Endothelial cell (in vitro differentiated cells): ENCODE results near the gene SLC25A39. TPM values are rescaled to one million over a fixed set of nuclear protein-coding genes. Genes with fewer than 3 reads are reported as not detected.

Source experiments
- DNase-seq: peaks from one replicate; pipeline ENCODE4 v3.0.0; 2021; ENCODE audit warnings: low spot score
- H3K27ac Mint-ChIP-seq: one replicate; pipeline ENCODE4 v1.8.0; 2021; ENCODE audit warnings: mixed read lengths, inconsistent platforms; ENCODE audit not compliant: unreplicated experiment
- H3K27me3 Mint-ChIP-seq: one replicate; pipeline ENCODE4 v1.8.0; 2021; ENCODE audit warnings: mild to moderate bottlenecking, moderate library complexity, mixed read lengths, inconsistent platforms; ENCODE audit not compliant: unreplicated experiment
- H3K36me3 Mint-ChIP-seq: one replicate; pipeline ENCODE4 v1.8.0; 2021; ENCODE audit warnings: mild to moderate bottlenecking, low read depth, mixed read lengths, inconsistent platforms; ENCODE audit not compliant: unreplicated experiment
- H3K4me1 Mint-ChIP-seq: one replicate; pipeline ENCODE4 v1.8.0; 2021; ENCODE audit warnings: mild to moderate bottlenecking, mixed read lengths, inconsistent platforms; ENCODE audit not compliant: unreplicated experiment
- H3K4me3 Mint-ChIP-seq: one replicate; pipeline ENCODE4 v1.8.0; 2021; ENCODE audit warnings: mild to moderate bottlenecking, mixed read lengths, inconsistent platforms; ENCODE audit not compliant: unreplicated experiment
- H3K9me3 Mint-ChIP-seq: one replicate; pipeline ENCODE4 v1.8.0; 2021; ENCODE audit warnings: mixed read lengths, inconsistent platforms; ENCODE audit not compliant: unreplicated experiment
- total RNA-seq: library from RNA; stranded (reverse); fragmentation: NEBNext Ultra II Directional; extraction: Animal tissue kit (Norgen Biotek cat#: 25700); gene quantifications from one replicate; pipeline ENCODE4 v1.2.1, GENCODE V29; 2021; ENCODE audit not compliant: unreplicated experiment
- TF ChIP-seq, protein P1 (sequence below): fragments of 200-600 bp; sonication (generic); IDR thresholded peaks from one replicate; pipeline ENCODE4 v1.5.0; 2021; ENCODE audit warnings: antibody characterized with exemption; ENCODE audit not compliant: unreplicated experiment

The SLC25A39 gene
- total RNA-seq, 1 donor from 2014 or later, result 124 TPM

DNA sequence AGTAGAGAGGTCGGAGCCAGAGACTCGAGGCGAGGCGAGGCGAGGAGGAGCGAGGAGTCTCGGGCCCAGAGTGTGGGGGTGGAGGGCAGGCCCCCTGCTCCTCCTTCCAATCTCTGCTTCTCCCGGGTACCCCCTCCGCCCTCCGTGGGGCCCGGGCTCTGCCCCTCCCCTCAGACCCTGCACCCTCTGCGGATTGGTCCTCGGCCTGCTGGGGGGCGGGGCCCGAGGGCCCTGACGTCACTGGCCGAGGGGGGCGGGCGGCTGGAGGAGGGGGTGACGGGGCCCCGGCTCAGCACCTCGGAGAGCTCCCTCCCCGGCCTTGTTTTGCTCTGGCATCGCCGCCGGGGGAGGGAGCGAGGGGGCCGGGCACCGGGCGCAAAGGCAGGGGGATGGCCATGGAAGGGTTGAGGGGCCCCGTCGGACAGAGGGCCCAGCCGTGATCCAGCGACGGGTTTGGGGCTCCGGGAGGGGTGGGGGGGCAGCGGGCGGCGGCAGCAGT, 16.3 kb downstream of the SLC25A39 start, which contains the start of gene RUNDC3A:
Gene RUNDC3A (plus strand): TSS at position 282 of the 499 bp plus-strand sequence. CDS start 232 bp downstream, outside the sequence.
- Mint-ChIP-seq H3K36me3 (no peaks in the 10 kb centered on the region), H3K27me3 (peaks cover 12% of the 10 kb centered on the region), H3K4me3 (peak within 1 kb of the TSS; percentile 47), H3K9me3 (no peaks in the 10 kb centered on the region), H3K27ac (no peak within 1 kb of the TSS), H3K4me1 (peaks cover 4% of the 10 kb centered on the region)
- TF ChIP-seq, protein P1, sequence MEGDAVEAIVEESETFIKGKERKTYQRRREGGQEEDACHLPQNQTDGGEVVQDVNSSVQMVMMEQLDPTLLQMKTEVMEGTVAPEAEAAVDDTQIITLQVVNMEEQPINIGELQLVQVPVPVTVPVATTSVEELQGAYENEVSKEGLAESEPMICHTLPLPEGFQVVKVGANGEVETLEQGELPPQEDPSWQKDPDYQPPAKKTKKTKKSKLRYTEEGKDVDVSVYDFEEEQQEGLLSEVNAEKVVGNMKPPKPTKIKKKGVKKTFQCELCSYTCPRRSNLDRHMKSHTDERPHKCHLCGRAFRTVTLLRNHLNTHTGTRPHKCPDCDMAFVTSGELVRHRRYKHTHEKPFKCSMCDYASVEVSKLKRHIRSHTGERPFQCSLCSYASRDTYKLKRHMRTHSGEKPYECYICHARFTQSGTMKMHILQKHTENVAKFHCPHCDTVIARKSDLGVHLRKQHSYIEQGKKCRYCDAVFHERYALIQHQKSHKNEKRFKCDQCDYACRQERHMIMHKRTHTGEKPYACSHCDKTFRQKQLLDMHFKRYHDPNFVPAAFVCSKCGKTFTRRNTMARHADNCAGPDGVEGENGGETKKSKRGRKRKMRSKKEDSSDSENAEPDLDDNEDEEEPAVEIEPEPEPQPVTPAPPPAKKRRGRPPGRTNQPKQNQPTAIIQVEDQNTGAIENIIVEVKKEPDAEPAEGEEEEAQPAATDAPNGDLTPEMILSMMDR, result no peak
- peak; percentile 96 for DNase-seq

DNA sequence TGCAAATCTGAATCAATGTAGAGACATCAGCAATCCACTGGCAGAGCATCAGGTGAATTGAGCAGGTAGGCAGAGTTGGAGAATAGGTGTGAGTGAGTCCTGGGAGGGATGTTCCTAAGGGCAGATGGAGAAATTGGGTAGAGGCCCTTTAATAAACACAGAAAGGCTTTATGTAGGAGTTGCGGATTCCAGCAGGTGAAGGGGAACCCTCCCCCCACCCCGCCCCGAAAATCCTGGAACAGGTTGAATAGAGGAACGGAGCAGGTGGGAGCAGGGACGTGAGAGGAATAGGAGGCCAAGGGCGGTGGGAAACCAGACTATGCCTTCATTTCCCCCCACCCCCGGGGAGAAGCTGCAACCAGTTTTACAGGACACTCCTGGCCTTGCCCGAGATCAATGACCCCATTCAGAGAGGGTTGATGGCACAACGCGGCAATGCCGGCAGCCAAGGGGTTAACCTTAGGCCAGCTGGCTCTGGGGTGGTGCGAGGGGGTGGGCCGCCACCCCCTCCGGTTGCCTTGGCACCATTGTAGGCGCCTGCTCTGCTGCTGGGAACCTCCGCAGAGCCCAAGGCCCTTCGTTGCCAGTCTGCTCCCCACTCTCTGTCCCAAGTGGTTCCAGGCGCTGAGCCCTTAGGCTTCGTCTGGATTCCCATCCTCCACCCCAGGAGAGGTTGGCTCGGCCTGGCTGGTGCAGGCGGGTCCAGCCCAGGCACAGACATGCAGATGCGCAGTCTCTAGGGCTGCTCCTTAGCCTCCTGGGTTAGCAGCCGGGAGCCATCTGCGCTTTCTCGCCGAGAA, 17.0 kb downstream of the SLC25A39 start:
- no peak overlapping the region for H3K27ac Mint-ChIP-seq
- peak overlapping the region; percentile 61 for H3K4me3 Mint-ChIP-seq
- TF ChIP-seq, protein P1, result no peak
- no peaks in the 10 kb centered on the region for H3K36me3 Mint-ChIP-seq
- DNase-seq, result peak; percentile 46
- H3K9me3 Mint-ChIP-seq, result no peaks in the 10 kb centered on the region
- H3K27me3 Mint-ChIP-seq, result peaks cover 9% of the 10 kb centered on the region
- H3K4me1 Mint-ChIP-seq, result peaks cover 4% of the 10 kb centered on the region

DNA sequence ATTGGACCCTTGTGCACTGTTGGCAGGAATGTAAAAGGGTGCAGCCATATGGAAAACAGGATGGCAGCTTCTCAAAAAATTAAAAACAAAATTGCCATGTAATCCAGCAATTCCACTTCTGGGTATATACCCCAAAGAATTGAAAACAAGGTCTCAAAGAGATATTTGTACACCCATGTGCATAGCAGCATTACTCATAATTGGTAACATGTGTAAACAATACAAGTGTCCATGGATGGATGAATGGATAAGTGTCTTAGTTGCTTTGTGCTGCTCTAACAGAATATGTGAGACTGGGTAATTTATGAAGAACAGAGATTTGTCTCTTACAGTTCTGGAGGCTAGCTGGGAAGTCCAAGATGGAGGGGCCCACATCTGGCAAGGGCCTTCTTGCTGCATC, 20.0 kb downstream of the SLC25A39 start:
- Mint-ChIP-seq H3K27me3 (peaks cover 6% of the 10 kb centered on the region), H3K9me3 (no peaks in the 10 kb centered on the region), H3K4me1 (peaks cover 4% of the 10 kb centered on the region), H3K36me3 (no peaks in the 10 kb centered on the region), H3K27ac (no peak overlapping the region), H3K4me3 (no peak overlapping the region)
- no peak for DNase-seq
- TF ChIP-seq, protein P1, result no peak

DNA sequence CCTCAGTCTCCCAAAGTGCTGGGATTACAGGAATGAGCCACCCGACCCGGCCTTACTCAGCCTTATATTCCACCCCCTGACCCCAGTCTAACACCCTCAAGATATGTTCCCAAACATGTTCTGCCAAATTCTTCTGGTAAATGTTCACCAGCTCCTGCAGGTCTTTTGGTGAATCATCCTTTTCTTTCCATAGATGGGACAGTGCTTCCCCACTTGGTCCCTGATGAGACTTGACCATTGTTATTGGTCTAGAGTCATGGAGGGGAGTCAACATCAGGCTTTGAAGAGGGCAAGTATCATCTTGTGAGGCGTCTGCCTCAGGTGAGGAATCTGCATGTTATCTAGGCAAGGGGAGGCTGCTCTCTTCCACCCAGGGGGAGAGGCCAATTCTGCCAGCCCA, 26.6 kb downstream of the SLC25A39 start:
- Mint-ChIP-seq H3K9me3 (no peaks in the 10 kb centered on the region), H3K27me3 (peaks cover 4% of the 10 kb centered on the region), H3K27ac (no peak overlapping the region)

More for the DNA sequence above, 26.6 kb downstream of the SLC25A39 start:
- H3K36me3 Mint-ChIP-seq, result no peaks in the 10 kb centered on the region
- TF ChIP-seq, protein P1, result no peak
- no peak for DNase-seq
- H3K4me1 Mint-ChIP-seq, result peaks cover 3% of the 10 kb centered on the region
- no peak overlapping the region for H3K4me3 Mint-ChIP-seq
